ENCODE results near the gene ZNF862. TPM values are rescaled to one million over a fixed set of nuclear protein-coding genes. Genes with fewer than 3 reads are reported as not detected.

ZNF862 gene
- total and polyA plus RNA-seq, 2 of the 8 experiments (the other 6 are each of a cell fraction or from before 2014, with no cell fraction given), result 1.8 to 3.9 TPM

DNA sequence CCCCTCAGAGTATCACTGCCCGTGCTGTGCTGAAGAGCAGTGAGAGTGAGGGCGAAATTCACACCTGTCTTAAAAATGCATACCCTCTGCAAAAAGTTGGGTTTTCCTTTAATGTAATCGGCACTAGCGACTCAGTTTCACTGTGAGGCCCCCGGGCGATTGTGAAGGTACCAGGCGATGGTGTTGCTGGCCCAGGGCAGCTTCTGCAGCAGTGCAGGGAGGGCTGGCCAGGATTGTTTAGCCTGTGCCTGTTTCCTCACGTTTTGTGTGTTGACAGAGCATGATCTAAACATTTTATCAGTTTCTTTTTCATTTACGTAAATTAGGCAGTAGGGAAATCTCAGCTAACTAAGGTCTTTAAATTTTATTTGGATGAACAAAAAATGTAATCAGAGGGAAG, 13.3 kb downstream of the ZNF862 start:
- CTCF ChIA-PET (ENCODE audit: partially characterized antibody), result interaction anchor here (1.9 to 13.8 kb wide), 3 partner anchors 9 to 51 kb away, joined by 4 to 209 read pairs (median 53); no protein-coding TSS in a partner anchor
- H3K9me3 ChIP-seq (ENCODE audit: insufficient read depth in 2 of 2, low read depth in 1 of 2, low read length in 1 of 2), result no peaks in the 10 kb centered on the region
- POLR2A ChIA-PET (ENCODE audit: partially characterized antibody), result no interaction called here
- TF ChIP-seq MAFK (IDR thresholded peaks at IDR 0.05; ENCODE audit: low read depth, low read length), result no peak
- WGBS, 2 experiments (ENCODE audit: extremely low coverage in 1 of 2, insufficient coverage in 1 of 2, insufficient read length in 1 of 2, insufficient replicate concordance in 2 of 2, low coverage in 1 of 2, low lambda C conversion rate in 2 of 2, missing lambda C conversion rate in 1 of 2), result 85% methylated on average over 9 of the region's 9 CpGs; no CpG with 5 or more reads in 1 of the 2 experiments
- no peak overlapping the region for H2BK120ac ChIP-seq (replicated peaks; ENCODE audit: low read depth, low read length)
- H3K36me3 ChIP-seq (ENCODE audit: control insufficient read depth in 2 of 4, insufficient read depth in 4 of 4, low read length in 3 of 4), result no peaks in the 10 kb centered on the region
- DNase-seq (ENCODE audit: low read depth in 1 of 2, low spot score in 2 of 2) (no peak), FAIRE-seq (no peak)
- no peak overlapping the region for H2BK5ac ChIP-seq (ENCODE audit: low read depth, low read length)
- no peak overlapping the region for H3K14ac ChIP-seq (ENCODE audit: insufficient read length)
- no peak overlapping the region for H4K91ac ChIP-seq (replicated peaks; ENCODE audit: insufficient read length, low read length)
- no peak overlapping the region for H2BK15ac ChIP-seq (ENCODE audit: low read length)
- no peak overlapping the region for H3K4ac ChIP-seq (replicated peaks; ENCODE audit: insufficient read length, low read depth, low read length)
- H3K18ac ChIP-seq (ENCODE audit: extremely low read depth, low read length), result no peak overlapping the region
- H3K23me2 ChIP-seq (ENCODE audit: low read depth, low read length), result no peaks in the 10 kb centered on the region
- no peak overlapping the region for H2BK12ac ChIP-seq (ENCODE audit: low read depth, low read length)
- H3K27ac ChIP-seq (ENCODE audit: low read depth, low read length), result no peak overlapping the region
- no peaks in the 10 kb centered on the region for H4K20me1 ChIP-seq (replicated peaks in 1 of 2; ENCODE audit: control insufficient read depth in 1 of 2, insufficient read depth in 2 of 2, low read length in 2 of 2)
- H2AFZ ChIP-seq (ENCODE audit: low read length), result no peak overlapping the region
- H2AK5ac ChIP-seq (ENCODE audit: low read depth, low read length), result no peak overlapping the region
- no peak overlapping the region for H3K23ac ChIP-seq (ENCODE audit: insufficient read length)
- no peaks in the 10 kb centered on the region for H3K79me1 ChIP-seq (ENCODE audit: low read depth, low read length)
- H4K5ac ChIP-seq (ENCODE audit: insufficient read length, low read depth, low read length), result no peak overlapping the region
- H3K4me1 ChIP-seq (replicated peaks in 1 of 4; ENCODE audit: control insufficient read depth in 3 of 4, insufficient read depth in 4 of 4, low read length in 3 of 4), result peaks cover 6 to 17% (median 11%) of the 10 kb centered on the region in 4 experiments
- H3K27me3 ChIP-seq (replicated peaks in 1 of 4; ENCODE audit: control insufficient read depth in 3 of 4, extremely low read depth in 1 of 4, insufficient read depth in 3 of 4, low read length in 3 of 4), result no peaks in the 10 kb centered on the region
- H2BK20ac ChIP-seq (ENCODE audit: low read length), result no peak overlapping the region
- no peak overlapping the region for H3K56ac ChIP-seq (replicated peaks; ENCODE audit: insufficient read length, low read depth, low read length)
- no peak overlapping the region for H3K4me2 ChIP-seq (ENCODE audit: insufficient read depth in 1 of 2, low read depth in 2 of 2, low read length in 2 of 2)
- no peak overlapping the region for H3K4me3 ChIP-seq (ENCODE audit: extremely low read depth in 1 of 4, insufficient read depth in 2 of 4, low read depth in 3 of 4, low read length in 4 of 4)
- no peak overlapping the region for H3K9ac ChIP-seq (replicated peaks in 1 of 4; ENCODE audit: extremely low read depth in 1 of 4, low read depth in 3 of 4, low read length in 3 of 4)
- H3K79me2 ChIP-seq (ENCODE audit: control insufficient read depth in 1 of 2, insufficient read depth in 2 of 2, low read length in 2 of 2), result no peaks in the 10 kb centered on the region
- no peak overlapping the region for H4K8ac ChIP-seq (ENCODE audit: extremely low read depth, insufficient read depth, low read length)
